Non-pigmented ciliary epithelial cell (primary cell): ENCODE results near the gene S100A5.
A peak's percentile ranks its signal among the peaks of the same experiment; 100 is the strongest.
"Not testable (repeated sequence)": the region's sequence is repeated elsewhere in the genome, so short reads cannot be mapped to it uniquely, and the experiment has no call there.

Source experiments
- DNase-seq: peaks from one replicate; pipeline ENCODE4 v3.0.0-alpha.2; 2010; ENCODE audit warnings: low read depth

The S100A5 gene

DNA sequence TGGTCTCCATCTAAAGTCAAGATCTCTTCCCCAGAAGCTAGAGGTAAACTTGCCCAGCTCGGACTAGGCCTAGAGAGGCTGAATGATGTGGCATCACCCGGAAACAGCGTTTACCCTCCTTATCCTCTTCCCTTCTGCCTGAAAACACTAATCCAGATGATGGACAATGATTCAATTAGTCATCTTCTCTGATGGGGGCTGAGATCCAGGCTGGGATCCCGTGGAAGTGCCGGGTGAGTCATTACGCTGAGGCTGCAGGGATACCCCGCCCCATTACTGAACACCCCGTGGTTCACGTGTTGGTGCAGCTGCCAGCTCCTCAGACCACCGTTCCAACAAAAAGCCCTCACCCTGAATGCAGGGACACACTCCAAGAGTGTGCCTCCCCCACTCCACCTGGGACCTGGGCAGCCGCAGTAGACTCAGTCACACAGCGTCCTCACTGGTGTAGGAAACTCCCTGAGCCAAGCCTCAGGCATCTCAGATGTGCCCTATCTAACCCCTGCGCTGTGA, 7.0 kb downstream of the S100A5 start:
- DNase-seq: peak; percentile 60

DNA sequence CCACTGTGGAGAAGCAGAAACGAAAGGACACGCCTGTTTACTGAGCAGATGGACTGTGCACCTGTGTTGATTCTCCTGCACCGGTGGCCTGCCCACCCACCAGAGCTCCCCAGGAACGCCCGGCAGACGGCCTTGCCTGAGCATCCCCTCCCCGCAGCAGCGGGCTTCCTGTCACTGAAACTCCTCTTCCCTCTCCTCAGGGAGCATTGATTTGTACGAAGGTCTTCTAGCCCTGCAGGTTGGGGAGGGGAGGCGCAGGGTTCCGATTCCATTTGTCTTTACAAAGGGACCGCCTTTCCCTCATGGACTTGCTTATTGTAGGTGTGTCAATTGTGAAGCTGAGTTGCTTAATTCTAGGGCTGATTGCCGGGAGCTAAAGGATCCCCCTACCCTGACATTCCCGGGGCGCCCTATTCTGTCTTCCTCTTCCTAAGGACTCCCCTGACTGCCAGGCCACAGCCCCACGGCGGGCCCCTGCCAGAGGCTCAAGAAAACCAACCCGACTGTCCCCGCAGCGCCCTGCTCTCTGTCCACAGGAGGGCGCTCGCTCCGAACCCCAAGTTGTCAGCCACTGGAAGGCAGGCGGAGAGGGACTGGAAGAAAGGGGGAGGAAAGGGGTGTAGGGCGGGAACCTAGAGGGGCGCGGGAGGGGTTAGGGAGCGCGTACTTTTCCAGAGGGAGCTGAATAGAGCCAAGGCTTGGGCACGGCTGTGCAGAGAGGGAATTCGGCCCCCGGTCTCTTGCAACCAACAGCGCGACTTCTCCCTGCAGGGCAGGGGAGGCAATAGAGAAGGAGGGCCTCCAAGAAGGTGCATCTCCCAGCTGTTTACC, 7.8 kb downstream of the S100A5 start:
- peak; percentile 53 for DNase-seq

GRCh38 chr1:153532181-153532580, 8.6 kb downstream of the S100A5 start:
- DNase-seq: no peak

- no peak for DNase-seq
Measured at GRCh38 chr1:153531638-153532037, 9.1 kb downstream of the S100A5 start.

- no peak for DNase-seq
Measured at GRCh38 chr1:153527683-153528040, 13.1 kb downstream of the S100A5 start.

DNA sequence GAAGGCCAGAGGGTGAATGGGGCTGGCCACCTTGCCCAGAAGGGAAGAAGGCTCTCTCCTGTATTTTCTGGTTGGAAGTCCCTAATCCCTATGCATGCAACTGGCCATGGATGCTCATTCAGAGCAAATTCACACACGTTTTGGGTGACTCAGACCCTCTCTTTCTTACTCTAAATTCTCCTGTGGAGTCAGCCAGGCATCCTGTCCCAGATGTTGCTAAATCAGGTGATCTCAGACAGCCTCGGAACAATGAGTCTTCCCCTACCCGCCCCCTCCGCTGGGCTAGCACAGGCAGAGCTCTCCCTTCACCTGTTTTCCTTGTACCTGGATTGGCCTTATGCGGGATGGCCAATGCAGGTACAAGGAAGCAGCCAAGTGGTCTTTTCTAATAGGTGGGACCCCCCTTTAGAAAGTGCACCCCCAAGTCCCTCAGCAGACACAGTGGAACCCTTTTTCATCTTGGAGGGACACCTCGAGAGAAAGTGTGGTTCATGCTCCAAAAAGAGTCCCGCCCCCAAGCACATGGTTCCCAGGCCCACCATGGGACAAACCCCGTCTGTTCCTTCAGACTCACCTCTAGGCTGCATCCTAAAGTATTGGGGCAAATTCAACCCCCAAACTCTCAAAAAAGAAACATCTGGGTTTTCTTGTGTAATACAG, 13.6 kb downstream of the S100A5 start:
- DNase-seq: no peak

GRCh38 chr1:153526132-153526543, 14.6 kb downstream of the S100A5 start:
- DNase-seq: no peak

- no peak for DNase-seq
Measured at GRCh38 chr1:153525088-153525728, 15.5 kb downstream of the S100A5 start.

- DNase-seq: not testable (repeated sequence)
Measured at GRCh38 chr1:153522353-153523048, 18.2 kb downstream of the S100A5 start.

- not testable (repeated sequence) for DNase-seq
Measured at GRCh38 chr1:153521808-153522207, 18.9 kb downstream of the S100A5 start.

GRCh38 chr1:153520818-153521476, 19.8 kb downstream of the S100A5 start:
- DNase-seq: no peak

GRCh38 chr1:153520137-153520691, 20.5 kb downstream of the S100A5 start:
- DNase-seq: not testable (repeated sequence)

DNA sequence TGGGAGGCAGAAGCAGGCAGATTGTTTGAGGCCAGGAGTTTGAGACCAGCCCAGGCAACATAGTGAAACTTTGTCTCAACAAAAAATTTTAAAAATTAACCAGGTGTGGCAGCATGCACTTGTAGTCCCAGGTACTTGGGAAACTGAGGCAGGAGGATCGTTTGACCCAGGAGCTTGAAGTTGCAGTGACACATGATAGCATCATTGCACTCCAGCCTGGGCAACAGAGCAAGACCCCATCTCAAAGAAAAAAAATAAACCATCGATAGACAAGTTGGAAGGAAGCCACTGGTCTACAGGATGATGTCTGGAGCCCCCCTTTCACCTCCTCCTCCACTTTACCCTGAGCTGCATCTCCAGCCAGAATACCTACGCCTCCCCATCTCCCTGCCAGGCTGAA, 21.5 kb downstream of the S100A5 start:
- DNase-seq: no peak

GRCh38 chr1:153515504-153516394, 25.0 kb downstream of the S100A5 start:
- DNase-seq: no peak

DNA sequence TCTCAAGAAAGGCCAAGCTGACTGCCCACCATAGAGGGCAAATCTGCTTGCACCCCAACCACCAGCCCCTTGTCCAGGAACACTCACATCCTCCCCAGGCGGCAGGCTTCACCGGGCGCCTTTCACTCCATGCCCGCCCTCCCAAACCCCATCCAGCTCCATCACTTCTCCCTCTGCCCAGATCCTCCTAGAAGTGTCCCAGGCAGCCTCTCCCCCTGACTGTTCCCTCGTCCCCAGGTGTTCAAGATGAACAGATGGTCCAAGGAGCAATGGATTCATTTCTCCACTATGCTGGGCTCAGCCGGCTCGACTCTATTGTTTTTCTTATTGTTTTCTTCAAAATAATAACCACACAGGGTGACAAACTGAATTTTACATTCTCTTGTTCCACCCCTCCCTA, 27.1 kb downstream of the S100A5 start:
- DNase-seq: no peak

GRCh38 chr1:153513023-153513422, 27.7 kb downstream of the S100A5 start:
- no peak for DNase-seq

- DNase-seq: no peak
Measured at GRCh38 chr1:153510984-153511410, 29.7 kb downstream of the S100A5 start.

- DNase-seq: no peak
Measured at GRCh38 chr1:153509729-153510354, 30.9 kb downstream of the S100A5 start.

- no peak for DNase-seq
Measured at GRCh38 chr1:153509036-153509435, 31.7 kb downstream of the S100A5 start.
